Esophagus (tissue), 2 donors: Measurements from ENCODE around the gene GSTM5. TPM values are rescaled to one million over a fixed set of nuclear protein-coding genes. Genes with fewer than 3 reads are reported as not detected.
A peak's percentile ranks its signal among the peaks of the same experiment; 100 is the strongest.

Experiments
- H3K27ac ChIP-seq, 2 donors: one replicate each; pipeline ENCODE4 v1.5.1; 2013; ENCODE audit warnings: low read depth in 2 of 2, mild to moderate bottlenecking in 2 of 2, inconsistent platforms in 1 of 2, low read length in 1 of 2, moderate library complexity in 1 of 2
- H3K27me3 ChIP-seq, 2 donors: one replicate each; pipeline ENCODE4 v1.6.1; 2013; ENCODE audit warnings: low read length in 2 of 2, control low read depth in 1 of 2, mild to moderate bottlenecking in 1 of 2; ENCODE audit not compliant: insufficient read depth in 2 of 2, control insufficient read depth in 1 of 2
- H3K36me3 ChIP-seq, 2 donors: one replicate each; pipeline ENCODE4 v1.6.1; 2013; ENCODE audit warnings: low read length in 1 of 2; ENCODE audit not compliant: control insufficient read depth in 2 of 2, insufficient read depth in 2 of 2
- H3K4me1 ChIP-seq, 2 donors: one replicate each; pipeline ENCODE4 v1.6.1; 2013; ENCODE audit warnings: low read length in 1 of 2; ENCODE audit not compliant: control insufficient read depth in 2 of 2, insufficient read depth in 2 of 2
- H3K4me3 ChIP-seq, 2 donors: one replicate each; pipeline ENCODE4 v1.5.1; 2013; ENCODE audit warnings: low read length in 2 of 2, mild to moderate bottlenecking in 2 of 2, low read depth in 1 of 2, moderate library complexity in 1 of 2
- H3K9me3 ChIP-seq, 2 donors: one replicate each; pipeline ENCODE4 v1.6.1; 2013; ENCODE audit warnings: mild to moderate bottlenecking in 2 of 2, low read depth in 1 of 2, low read length in 1 of 2, moderate library complexity in 1 of 2; ENCODE audit not compliant: control insufficient read depth in 2 of 2, insufficient read depth in 1 of 2
- whole genome bisulfite sequencing, 2 donors: extraction: QIAGEN DNeasy Blood & Tissue Kit; methylation state at CpG; one replicate each; pipeline ENCODE4 v1.1.7; 2013; 5-methylcytosine and 5-hydroxymethylcytosine counted together
- polyA plus RNA-seq, 2 donors: library from polyadenylated mRNA; stranded (reverse); fragments of 200-250 nt; gene quantifications; one replicate each; pipeline ENCODE4 v1.2.3, GENCODE V29; 2013
- donor health status: healthy with polysubstance abuse.
- donor health status: Bipolar disorder and iron deficiency.

Gene GSTM5
- polyA plus RNA-seq, 2 donors = 1.6 to 2.2 TPM

- H3K4me1 ChIP-seq = no peaks in the 10 kb centered on the region
- no peaks in the 10 kb centered on the region for H3K36me3 ChIP-seq
- no peak overlapping the region for H3K27ac ChIP-seq
- H3K9me3 ChIP-seq = no peaks in the 10 kb centered on the region
- H3K27me3 ChIP-seq = no peaks in the 10 kb centered on the region
- H3K4me3 ChIP-seq = no peak overlapping the region
- WGBS, 2 donors = 75 to 80% methylated on average over 4 to 5 of the region's 5 CpGs
Measured at GRCh38 chr1:109724933-109725332, 12.9 kb downstream of the GSTM5 start.

DNA sequence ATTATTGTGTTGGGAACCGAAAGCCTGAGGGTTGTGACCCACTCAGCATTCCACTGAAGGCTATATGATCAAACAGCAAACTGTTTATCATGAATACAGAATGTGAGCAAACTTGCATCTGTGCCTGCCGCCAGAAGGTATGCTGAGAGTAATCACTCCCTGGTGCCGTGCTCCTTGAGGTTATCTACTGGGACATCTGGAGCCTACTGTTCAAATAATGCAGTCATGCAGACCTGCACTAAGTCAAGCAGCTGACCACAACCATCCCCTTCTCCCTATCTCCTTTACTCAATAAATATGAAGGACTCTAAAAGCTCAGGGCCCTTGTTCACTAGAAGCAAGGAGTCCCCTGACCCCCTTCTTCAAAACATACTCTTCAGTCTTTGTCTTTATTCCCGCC, 13.5 kb downstream of the GSTM5 start:
- Histone ChIP-seq H3K4me3 (no peak overlapping the region), H3K36me3 (no peaks in the 10 kb centered on the region), H3K27me3 (no peaks in the 10 kb centered on the region), H3K9me3 (no peaks in the 10 kb centered on the region), H3K4me1 (no peaks in the 10 kb centered on the region), H3K27ac (no peak overlapping the region)
- 83 to 88% methylated on average over 4 of the region's 4 CpGs for WGBS, 2 donors

DNA sequence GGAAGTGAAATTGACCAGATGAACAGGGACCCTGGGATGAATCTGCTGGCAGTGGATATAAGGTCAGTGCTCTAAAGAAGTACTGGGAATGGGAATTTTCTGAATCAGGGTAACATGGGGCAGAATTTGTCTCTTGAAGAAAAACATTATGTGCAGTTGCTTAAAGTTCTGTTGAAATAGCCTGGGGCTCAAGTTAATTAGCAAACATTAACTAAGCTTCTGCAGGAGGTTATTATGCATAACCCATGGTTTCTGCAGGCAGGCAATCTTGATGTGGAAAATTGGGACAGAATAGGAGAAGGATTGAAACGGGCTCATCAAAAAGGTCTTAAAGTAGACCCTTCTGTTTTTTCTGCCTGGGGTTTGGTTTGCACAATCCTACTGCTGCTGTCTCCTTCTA, 14.0 kb downstream of the GSTM5 start:
- Histone ChIP-seq H3K36me3 (no peaks in the 10 kb centered on the region), H3K9me3 (no peaks in the 10 kb centered on the region), H3K4me3 (no peak overlapping the region), H3K27me3 (no peaks in the 10 kb centered on the region), H3K4me1 (no peaks in the 10 kb centered on the region), H3K27ac (no peak overlapping the region)
- WGBS, 2 donors = 55 to 90% methylated on average over 1 of the region's 1 CpG

DNA sequence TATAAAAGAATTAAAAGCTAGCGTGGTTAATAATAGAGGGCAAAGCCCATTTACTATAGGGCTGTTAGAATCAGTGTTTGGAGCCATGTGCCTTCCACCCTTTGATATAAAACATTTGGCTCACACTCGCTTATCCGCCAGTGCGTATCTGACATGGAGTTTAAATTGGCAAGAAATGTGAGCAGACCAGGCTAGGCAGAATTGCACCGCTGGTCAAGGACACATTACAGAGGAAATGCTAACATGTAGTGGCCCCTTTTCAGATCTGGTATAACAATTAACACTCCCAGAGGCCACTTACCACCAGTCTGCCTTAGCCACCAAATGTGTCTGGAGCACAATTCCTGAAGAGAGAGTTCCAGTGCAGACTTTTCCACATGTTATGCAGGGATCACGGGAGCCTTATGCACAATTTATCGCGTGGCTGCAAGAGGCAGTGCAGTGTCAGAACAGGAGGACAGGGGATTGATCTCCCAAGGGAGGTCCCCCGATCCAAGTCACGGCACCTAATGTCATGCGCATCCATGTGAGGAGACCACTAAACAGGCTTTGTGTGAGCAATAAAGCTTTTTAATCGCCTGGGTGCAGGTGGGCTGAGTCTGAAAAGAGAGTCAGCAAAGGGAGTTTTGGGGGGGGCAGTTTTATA, 14.8 kb downstream of the GSTM5 start:
- 87 to 91% methylated on average over 12 of the region's 12 CpGs for WGBS, 2 donors
- Histone ChIP-seq H3K36me3 (no peaks in the 10 kb centered on the region), H3K4me1 (no peaks in the 10 kb centered on the region), H3K4me3 (no peak overlapping the region), H3K27ac (no peak overlapping the region), H3K9me3 (no peaks in the 10 kb centered on the region), H3K27me3 (no peaks in the 10 kb centered on the region)

DNA sequence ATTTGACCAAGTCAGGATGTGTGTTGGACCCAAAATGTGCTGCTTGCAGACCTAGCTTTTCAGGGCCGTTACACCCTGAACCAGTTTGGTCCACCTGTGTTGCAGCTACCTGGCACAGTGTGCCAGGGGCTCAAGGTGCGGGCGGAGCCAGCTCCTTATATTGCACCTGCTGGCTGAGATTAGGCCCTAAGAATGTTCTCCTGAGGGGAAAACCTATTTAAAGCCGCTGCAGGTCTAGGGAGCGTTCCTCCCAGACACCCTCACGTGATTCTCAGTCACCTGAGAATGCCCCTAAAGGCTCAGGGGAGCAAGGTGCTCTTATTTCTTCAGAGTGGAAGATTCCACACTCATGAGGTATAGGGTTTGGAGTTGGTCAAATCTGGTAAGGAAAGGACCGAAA, 16.8 kb downstream of the GSTM5 start:
- Histone ChIP-seq H3K4me1 (no peaks in the 10 kb centered on the region), H3K27me3 (no peaks in the 10 kb centered on the region), H3K4me3 (no peak overlapping the region), H3K9me3 (no peaks in the 10 kb centered on the region), H3K27ac (no peak overlapping the region), H3K36me3 (no peaks in the 10 kb centered on the region)
- WGBS, 2 donors = 56 to 73% methylated on average over 7 of the region's 7 CpGs

DNA sequence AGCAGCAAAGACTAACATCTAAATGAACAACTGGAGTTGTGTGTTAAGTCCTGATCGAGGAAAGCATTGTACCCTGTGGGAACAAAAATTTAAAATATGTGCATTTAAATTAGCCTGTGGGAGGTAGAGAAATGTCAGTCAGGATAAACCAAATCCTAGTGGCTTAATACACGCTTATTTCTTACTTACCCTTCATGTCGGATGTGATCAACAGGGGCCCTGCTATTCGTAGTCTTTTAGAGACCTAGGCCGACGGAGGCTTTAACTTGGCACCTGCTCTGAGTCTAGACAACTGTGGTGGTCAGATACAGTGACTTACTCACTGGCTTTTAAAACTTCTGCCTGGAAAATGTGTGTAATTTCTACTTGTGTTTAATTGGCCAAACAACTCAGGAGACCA, 18.6 kb downstream of the GSTM5 start:
- Histone ChIP-seq H3K36me3 (no peaks in the 10 kb centered on the region), H3K4me3 (no peak overlapping the region), H3K27ac (no peak overlapping the region), H3K9me3 (no peaks in the 10 kb centered on the region), H3K27me3 (no peaks in the 10 kb centered on the region), H3K4me1 (no peaks in the 10 kb centered on the region)
- WGBS, 2 donors = 72 to 82% methylated on average over 6 of the region's 6 CpGs

DNA sequence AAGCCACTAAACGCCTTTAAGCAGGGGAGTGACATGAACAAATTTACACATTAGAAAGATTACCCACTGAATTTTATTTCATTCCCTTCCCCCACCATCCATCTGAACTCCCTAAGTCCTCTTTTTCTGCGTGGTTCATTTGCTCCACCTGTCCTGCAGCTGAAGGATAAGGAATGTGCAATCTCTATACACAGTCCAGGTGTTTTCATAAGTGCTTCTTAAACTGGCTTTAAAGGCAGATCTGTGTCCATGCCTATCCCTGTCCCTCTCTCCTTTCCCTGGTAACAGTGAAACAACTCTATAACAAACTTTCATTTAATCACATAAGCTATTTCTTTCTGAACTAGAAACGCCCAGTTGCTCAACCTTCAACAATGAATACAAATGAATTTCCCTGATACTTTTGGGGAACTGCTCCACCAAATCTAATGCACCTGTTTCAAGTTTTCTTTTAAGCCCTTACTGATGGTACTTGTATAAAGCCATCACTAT, 20.4 kb downstream of the GSTM5 start:
- Histone ChIP-seq H3K36me3 (peaks cover 0 to 8% of the 10 kb centered on the region in 2 donors), H3K27ac (no peak overlapping the region), H3K9me3 (no peaks in the 10 kb centered on the region), H3K4me1 (no peaks in the 10 kb centered on the region), H3K4me3 (no peak overlapping the region), H3K27me3 (no peaks in the 10 kb centered on the region)
- 40 to 51% methylated on average over 3 of the region's 3 CpGs for WGBS, 2 donors

DNA sequence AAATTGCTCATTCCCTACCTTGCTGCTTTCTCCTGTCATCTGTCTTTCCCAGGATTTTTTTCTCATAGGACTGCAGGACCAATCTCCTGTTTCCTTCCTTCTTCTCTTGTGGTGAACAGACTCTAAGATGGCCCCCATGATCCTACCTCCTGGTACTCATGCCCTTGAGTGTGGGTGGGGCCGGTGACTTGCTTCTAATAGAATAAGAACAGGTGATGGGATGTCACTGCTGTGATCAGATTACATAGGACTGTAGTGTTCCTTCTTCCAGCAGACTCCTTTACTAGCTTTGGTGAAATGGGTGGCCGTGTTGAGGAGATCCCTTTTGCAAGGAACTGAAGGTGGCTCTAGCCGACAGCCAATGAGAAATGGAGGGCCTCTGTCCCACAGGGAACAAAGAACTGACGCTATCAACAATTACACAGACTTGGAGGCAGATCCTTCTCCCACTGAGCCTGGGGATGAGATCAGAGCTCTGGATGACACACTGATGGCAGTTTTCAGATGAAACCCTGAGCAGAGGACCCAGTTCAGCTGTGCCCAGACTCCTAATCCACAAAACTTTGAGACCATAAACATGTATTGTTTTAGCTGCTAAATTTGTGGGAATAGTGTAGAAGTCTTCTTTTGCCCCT, 21.3 kb downstream of the GSTM5 start:
- no peaks in the 10 kb centered on the region for H3K27me3 ChIP-seq
- H3K9me3 ChIP-seq = no peaks in the 10 kb centered on the region
- no peak overlapping the region for H3K27ac ChIP-seq
- peaks cover 0 to 11% of the 10 kb centered on the region in 2 donors for H3K36me3 ChIP-seq
- no peak overlapping the region for H3K4me3 ChIP-seq
- H3K4me1 ChIP-seq = no peaks in the 10 kb centered on the region
- WGBS, 2 donors = 87 to 91% methylated on average over 4 of the region's 4 CpGs

- H3K9me3 ChIP-seq = no peaks in the 10 kb centered on the region
- H3K36me3 ChIP-seq = peaks cover 0 to 11% of the 10 kb centered on the region in 2 donors
- peak overlapping the region; percentile 66 to 77 for H3K27ac ChIP-seq
- peaks cover 0 to 8% of the 10 kb centered on the region in 2 donors for H3K4me1 ChIP-seq
- WGBS, 2 donors = 1% methylated on average over 86 of the region's 86 CpGs
- H3K4me3 ChIP-seq = peak overlapping the region; percentile 73 to 74
- H3K27me3 ChIP-seq = no peaks in the 10 kb centered on the region
Measured at GRCh38 chr1:109739738-109740614, 27.9 kb downstream of the GSTM5 start.
